ENCODE measurements around the gene ADAM10. TPM values are rescaled to one million over a fixed set of nuclear protein-coding genes. Genes with fewer than 3 reads are reported as not detected.

ADAM10 gene
- total RNA-seq, 4 donors from 2014 or later = 20.1 to 42.5 (median 33.4) TPM

DNA sequence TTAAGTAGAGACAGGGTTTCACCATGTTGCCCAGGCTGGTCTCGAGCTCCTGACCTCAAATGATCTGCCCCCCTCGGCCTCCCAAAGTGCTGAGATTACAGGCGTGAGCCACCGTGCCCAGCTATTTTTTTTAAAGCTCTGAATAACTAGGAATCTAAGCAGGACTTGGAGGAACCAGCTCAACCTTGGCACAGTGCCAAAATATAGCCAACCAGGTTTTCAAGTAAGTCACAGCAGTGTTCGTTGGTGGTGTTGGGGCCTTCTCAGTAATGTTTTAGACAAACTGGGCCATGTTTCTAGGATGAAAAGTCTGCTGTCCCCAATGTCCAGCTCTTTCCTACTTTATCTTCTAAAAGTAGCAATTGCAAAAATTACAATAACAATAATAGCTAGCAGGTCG is 6.4 kb upstream of the ADAM10 start:
- in situ Hi-C loops (cut with MboI; ENCODE audit: low sequenced_read_pairs in 4 of 4) (loop anchor here in 3 of 4 donors (10.0 to 25.0 kb wide), 2 partner anchors 519 to 531 kb away; no protein-coding TSS in a partner anchor), intact Hi-C loops (cut with DNase I; ENCODE audit: low total_unique reads) (no loop called here)
- ATAC-seq = no peak

DNA sequence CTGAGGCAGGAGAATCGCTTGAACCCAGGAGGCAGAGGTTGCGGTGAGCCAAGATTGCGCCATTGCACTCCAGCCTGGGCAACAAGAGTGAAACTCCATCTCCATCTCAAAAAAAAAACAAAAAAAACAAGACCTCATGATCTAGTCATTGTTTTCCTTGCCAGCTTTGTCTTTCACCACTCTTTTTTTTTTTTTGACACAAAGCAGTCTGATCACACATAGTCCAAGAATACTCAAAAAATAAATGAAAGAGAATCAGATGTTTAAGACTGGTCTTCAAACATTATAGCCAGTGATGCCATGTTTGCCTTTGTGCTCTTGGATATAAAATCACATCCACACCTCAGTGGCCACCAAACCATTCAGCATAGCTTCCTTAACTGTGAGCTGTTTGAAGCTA is 5.8 kb upstream of the ADAM10 start:
- ATAC-seq = no peak

More for the DNA sequence above, 6.4 kb upstream of the ADAM10 start:
- no peak overlapping the region for H3K4me3 ChIP-seq
- no peaks in the 10 kb centered on the region for H3K27me3 ChIP-seq
- no peak overlapping the region for H3K27ac ChIP-seq
- no peak for DNase-seq
- H3K9me3 ChIP-seq = no peaks in the 10 kb centered on the region
- TF ChIP-seq, protein P1, sequence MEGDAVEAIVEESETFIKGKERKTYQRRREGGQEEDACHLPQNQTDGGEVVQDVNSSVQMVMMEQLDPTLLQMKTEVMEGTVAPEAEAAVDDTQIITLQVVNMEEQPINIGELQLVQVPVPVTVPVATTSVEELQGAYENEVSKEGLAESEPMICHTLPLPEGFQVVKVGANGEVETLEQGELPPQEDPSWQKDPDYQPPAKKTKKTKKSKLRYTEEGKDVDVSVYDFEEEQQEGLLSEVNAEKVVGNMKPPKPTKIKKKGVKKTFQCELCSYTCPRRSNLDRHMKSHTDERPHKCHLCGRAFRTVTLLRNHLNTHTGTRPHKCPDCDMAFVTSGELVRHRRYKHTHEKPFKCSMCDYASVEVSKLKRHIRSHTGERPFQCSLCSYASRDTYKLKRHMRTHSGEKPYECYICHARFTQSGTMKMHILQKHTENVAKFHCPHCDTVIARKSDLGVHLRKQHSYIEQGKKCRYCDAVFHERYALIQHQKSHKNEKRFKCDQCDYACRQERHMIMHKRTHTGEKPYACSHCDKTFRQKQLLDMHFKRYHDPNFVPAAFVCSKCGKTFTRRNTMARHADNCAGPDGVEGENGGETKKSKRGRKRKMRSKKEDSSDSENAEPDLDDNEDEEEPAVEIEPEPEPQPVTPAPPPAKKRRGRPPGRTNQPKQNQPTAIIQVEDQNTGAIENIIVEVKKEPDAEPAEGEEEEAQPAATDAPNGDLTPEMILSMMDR (IDR thresholded peaks at IDR 0.05 in 4 of 5, conservative IDR thresholded peaks at IDR 0.05 in 1 of 5) = no peak
- no peak for TF ChIP-seq POLR2A (IDR thresholded peaks at IDR 0.05)
- no peaks in the 10 kb centered on the region for H3K4me1 ChIP-seq
- no peaks in the 10 kb centered on the region for H3K36me3 ChIP-seq

DNA sequence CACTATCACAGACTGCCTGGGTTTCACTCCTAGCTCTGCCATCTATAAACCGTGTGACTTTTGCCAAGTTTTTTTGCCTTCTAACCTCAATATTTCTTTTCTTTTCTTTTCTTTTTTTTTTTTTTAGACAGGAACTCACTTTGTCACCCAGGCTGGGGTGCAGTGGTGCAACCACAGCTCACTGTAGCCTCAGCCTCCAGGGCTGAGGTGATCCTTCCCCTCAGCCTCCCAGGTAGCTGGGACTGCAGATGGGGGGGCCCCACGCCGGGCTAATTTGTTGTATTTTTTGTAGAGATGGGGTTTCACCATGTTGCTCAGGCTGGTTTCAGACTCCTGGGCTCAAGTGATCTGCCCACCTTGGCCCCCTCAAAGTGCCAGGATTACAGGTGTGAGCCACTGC is 3.2 kb upstream of the ADAM10 start:
- DNase-seq (no peak), ATAC-seq (no peak)
- H3K9me3 ChIP-seq = no peaks in the 10 kb centered on the region
- no peak overlapping the region for H3K4me3 ChIP-seq
- intact Hi-C loops (cut with DNase I; ENCODE audit: low total_unique reads) = no loop called here
- peaks cover 2 to 10% of the 10 kb centered on the region in 2 donors for H3K4me1 ChIP-seq
- no peak overlapping the region for H3K27ac ChIP-seq
- H3K36me3 ChIP-seq = no peaks in the 10 kb centered on the region
- in situ Hi-C loops (cut with MboI; ENCODE audit: low sequenced_read_pairs in 4 of 4) = loop anchor here in 3 of 4 donors (10.0 to 25.0 kb wide), 2 partner anchors 515 to 528 kb away; no protein-coding TSS in a partner anchor
- no peaks in the 10 kb centered on the region for H3K27me3 ChIP-seq
- TF ChIP-seq, protein P1 (IDR thresholded peaks at IDR 0.05 in 4 of 5, conservative IDR thresholded peaks at IDR 0.05 in 1 of 5) = no peak
- TF ChIP-seq POLR2A (IDR thresholded peaks at IDR 0.05) = no peak

More for the DNA sequence above, 5.8 kb upstream of the ADAM10 start:
- H3K27me3 ChIP-seq = no peaks in the 10 kb centered on the region
- no peaks in the 10 kb centered on the region for H3K36me3 ChIP-seq
- H3K4me3 ChIP-seq = no peak overlapping the region
- intact Hi-C loops (cut with DNase I; ENCODE audit: low total_unique reads) = no loop called here
- in situ Hi-C loops (cut with MboI; ENCODE audit: low sequenced_read_pairs in 4 of 4) = loop anchor here in 3 of 4 donors (10.0 to 25.0 kb wide), 2 partner anchors 518 to 531 kb away; no protein-coding TSS in a partner anchor
- H3K9me3 ChIP-seq = no peaks in the 10 kb centered on the region
- DNase-seq = no peak
- H3K4me1 ChIP-seq = peaks cover 0 to 4% of the 10 kb centered on the region in 2 donors
- TF ChIP-seq POLR2A (IDR thresholded peaks at IDR 0.05) = no peak
- TF ChIP-seq, protein P1 (IDR thresholded peaks at IDR 0.05 in 4 of 5, conservative IDR thresholded peaks at IDR 0.05 in 1 of 5) = no peak
- H3K27ac ChIP-seq = no peak overlapping the region

DNA sequence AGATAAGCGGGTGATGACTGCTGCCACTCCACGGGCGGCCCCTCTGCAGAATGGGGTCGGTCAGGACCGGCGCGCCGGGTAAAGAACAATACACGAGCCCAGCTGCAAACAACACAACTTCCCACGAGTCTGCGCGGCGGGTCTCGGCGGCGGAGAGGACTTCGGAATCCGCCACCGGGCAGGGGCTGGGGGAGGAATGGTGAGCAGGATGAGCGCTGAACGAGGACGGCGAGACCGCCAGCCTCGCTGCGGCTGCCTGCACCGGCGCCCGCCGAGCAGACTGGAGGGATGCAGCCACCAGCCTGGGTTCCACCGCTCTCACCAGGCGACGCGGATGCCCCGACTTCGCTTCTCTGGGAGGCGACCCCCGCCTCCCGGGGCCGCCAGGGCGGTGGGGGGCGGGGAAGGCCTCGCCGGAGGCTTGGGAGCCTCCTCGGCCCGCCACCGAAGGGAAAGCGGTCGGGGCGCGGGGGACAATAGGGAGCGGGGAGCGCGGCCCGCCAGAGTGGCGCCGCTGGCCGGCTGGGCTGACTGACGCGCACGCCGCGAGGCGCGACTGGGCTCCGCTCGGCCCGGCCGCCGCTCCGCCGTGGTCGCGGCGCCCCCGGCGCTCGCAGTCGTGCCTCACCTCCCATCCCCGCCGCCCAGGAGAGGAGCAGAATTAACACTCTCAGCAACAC is 515 bp downstream of the ADAM10 start:
- Histone ChIP-seq H3K4me1 (peaks cover 18 to 35% of the 10 kb centered on the region in 2 donors), H3K27me3 (no peaks in the 10 kb centered on the region), H3K9me3 (no peaks in the 10 kb centered on the region), H3K27ac (peak overlapping the region; percentile 89 to 100 (median 96)), H3K4me3 (peak overlapping the region; percentile 75 to 98 (median 85)), H3K36me3 (no peaks in the 10 kb centered on the region)
- peak in 1 of 2 donors; percentile 41 for DNase-seq
- no peak for TF ChIP-seq POLR2A (IDR thresholded peaks at IDR 0.05)
- TF ChIP-seq, protein P1 (IDR thresholded peaks at IDR 0.05 in 4 of 5, conservative IDR thresholded peaks at IDR 0.05 in 1 of 5) = no peak
- peak; percentile 46 to 64 for ATAC-seq
- intact Hi-C loops (cut with DNase I; ENCODE audit: low total_unique reads) (loop anchor here (1.0 to 10.0 kb wide), 7 partner anchors 22 to 522 kb away; partner anchors contain the start of genes MINDY2 and SLTM), in situ Hi-C loops (cut with MboI; ENCODE audit: low sequenced_read_pairs in 4 of 4) (no loop called here)
